G401.6 (cell line): ENCODE measurements around the gene ADNP2.

Source experiments
- FAIRE-seq: peaks from 2 replicates; lab custom pipeline; 2012; peaks lifted over from hg19 to GRCh38; lab: Jason Lieb, UNC

The ADNP2 gene

DNA sequence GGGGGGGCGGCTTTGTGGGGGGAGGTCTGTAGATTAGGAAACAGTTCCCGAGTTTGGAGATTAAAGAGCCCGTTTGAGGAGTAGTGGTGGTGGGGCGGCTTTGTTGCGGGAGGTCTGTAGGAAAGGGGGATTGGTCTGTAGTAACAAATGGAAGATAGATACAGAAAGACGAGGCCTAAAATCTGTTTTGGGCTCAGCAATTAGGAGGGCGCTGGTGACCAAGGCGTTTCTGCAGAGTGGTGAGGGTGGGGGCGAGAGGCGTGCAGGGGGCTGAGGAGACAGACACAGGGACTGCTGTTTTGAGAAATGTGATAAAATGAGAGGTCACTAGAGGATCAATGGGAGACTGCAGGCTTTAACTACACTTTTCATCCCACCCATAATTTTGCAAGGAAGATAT is 1.6 kb upstream of the ADNP2 start:
- FAIRE-seq, result no peak

DNA sequence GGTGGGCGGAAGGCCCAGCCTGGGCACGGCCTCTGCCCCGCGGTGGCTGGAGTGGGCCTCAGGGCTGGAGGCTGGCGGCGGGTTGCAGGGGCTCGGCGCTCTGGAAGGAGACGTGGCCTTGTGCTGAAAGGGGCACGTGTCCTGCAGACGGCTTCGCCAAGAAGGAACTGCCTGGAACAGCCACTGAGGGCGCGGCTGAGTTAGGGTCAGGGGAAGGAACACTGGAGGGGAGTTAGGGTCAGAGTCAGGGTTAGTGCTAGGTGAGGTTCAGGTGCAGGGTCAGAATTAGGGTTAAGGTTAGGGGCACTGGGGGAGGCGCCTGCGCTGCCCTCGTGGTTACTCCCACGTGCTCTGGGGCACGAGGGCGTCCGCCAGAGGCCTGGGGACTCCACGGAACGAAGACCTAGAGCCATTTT is 933 bp upstream of the ADNP2 start:
- no peak for FAIRE-seq

DNA sequence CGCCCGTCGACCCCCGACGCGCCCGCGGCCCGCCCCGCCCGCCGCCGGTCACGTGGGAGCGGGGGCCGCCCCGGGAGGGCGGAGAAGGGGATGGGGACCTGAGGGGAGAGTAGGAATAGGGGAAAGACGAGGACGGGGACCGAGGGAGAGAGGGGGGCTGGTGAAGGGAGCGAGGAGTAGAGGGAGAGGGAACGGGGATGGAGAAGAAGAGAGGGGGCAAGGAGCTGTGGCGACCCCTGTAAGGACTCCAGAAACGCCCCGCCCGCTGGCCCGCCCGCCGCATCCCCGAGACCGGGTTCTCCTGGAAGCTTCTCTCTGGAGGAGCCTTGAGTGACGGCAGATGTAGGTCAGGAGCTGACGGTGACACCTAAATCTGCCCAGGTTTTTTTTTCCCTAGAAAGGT is 615 bp downstream of the ADNP2 start:
- FAIRE-seq, result no peak

DNA sequence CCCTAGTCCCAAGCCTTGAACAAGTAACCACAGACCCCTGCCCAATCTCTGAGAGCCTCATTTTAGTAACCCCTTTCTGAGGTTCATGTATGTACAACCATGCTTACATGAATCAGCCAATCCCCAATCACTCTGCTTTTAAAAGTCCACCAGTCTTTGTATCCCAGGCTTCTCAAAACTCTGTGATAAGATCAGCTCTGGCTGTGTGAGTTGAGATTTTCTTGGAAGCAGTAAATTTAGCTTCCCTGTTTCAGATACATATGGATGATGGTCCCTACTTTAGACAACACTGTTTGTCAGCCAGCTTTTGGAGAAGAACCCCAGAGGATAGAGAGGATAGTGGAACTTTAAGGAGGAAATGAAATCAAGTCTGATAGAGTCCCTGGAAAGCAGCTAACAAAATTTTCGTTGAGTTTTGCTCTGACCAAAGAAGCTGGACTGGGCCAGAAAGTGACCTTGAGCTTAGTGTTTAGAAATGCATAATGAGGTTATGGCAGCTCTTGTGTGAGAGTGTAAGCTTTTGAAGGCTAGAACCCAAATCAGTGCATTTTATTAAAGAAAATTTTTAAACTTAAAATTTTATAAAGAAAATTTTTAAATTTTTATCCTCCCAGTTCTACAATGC is 3.7 kb downstream of the ADNP2 start:
- no peak for FAIRE-seq

DNA sequence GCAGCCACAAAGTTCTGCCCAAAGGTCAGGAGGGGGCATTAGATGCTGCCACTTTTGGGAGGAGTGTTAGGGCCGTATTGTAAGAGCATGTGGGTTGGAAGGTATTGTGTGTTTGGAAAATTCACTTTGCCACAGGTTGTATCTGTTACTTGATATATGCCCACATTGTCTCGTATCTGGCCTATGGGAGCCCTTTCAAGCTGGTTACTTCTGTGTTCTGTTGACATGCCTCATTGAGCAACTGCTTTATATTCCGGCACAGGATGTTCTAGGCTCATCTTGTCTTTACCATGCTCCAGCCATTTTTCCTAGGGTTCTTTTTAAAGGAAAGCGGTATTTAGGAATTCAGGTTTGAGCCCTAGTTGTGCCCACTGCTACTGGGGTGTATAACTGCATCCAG is 6.0 kb downstream of the ADNP2 start:
- FAIRE-seq, result no peak

DNA sequence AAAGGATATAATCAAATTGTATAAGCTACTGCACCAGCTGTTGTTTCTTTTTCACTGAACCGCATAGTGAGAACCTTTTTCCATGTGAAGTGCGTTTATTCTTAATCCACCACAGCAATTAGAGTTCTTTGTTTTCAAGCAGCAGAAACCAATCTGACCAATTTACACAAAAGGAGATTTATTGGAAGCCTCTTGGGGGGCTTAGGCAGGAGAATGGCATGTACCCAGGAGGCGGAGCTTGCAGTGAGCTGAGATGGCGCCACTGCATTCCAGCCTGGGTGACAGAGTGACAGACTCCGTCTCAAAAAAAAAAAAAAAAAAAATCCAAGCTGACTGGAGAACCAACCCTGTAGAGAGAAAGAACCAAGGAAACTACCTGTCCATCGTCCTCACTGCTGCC is 10.0 kb downstream of the ADNP2 start:
- no peak for FAIRE-seq

DNA sequence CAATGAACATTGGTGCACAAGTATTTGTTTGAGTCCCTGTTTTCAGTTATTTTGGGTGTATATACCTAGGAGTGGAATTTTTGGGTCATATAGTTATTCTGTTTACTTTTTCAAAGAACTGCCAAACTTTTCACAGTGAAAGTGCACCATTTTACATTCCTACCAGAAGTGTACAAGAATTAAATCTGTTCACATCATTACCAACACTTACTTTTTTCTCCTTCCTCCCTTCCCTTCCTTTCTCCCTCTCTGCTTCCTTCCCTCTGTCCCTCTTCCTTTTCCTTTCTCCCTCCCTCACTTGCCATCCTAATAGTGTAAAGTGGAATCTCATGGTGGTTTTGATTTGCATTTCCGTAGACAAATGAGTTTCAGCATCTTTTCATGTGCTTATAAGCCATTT is 11.9 kb downstream of the ADNP2 start:
- FAIRE-seq, result no peak

DNA sequence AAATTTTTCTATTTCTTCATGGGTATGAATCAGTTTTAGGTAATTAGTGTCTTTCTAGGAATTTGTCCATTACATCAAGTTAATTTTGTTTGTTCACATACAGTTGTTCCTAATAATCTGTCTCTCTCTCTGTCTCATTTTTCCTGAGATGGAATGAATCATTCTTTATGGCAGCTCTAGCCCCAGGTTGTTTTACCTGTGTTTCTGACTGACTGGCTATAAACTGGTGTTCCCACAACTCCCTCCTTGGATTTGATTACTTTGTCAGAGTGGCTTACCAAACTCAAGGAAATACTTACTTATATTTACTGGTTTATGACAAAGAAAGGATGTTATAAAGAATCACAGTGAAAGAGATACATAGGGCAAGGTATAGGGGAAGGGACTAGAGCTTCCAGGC is 15.1 kb downstream of the ADNP2 start:
- no peak for FAIRE-seq

DNA sequence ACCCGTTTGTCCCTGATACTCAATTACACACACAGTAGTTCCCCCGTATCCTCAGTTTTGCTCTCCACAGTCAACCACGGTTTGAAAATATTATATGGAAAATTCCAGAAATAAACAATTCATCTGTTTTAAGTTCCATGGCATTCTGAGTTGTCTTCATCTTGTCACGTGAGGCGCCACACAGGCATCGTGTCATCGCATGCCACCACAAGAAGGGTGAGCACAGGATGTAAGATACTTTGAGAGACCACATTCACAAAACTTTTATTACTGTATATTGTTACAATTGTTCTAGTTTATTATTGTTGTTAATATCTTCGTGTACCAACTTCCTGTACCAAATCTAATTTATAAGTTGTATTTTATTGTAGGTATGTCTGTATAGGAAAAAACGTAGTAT is 17.7 kb downstream of the ADNP2 start:
- no peak for FAIRE-seq

DNA sequence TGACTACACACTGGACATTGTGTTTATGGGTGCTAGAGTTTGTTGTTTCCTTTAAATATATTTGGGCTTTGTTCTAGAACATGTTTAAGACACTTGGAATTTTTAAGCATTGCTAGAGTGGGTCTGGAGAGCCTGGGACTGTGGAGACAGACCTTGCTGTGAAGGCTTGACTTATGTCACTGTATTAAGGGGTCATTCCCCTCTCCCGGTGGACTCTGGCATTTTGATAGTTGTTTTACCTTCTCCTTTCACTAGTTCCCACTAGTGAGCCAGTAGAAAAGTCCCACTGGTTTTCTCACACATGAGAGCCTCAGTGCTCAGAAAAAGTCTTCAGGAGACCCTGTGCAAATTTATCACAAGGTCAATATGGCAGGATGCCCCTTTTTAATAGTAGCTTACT is 18.6 kb downstream of the ADNP2 start:
- FAIRE-seq, result no peak

DNA sequence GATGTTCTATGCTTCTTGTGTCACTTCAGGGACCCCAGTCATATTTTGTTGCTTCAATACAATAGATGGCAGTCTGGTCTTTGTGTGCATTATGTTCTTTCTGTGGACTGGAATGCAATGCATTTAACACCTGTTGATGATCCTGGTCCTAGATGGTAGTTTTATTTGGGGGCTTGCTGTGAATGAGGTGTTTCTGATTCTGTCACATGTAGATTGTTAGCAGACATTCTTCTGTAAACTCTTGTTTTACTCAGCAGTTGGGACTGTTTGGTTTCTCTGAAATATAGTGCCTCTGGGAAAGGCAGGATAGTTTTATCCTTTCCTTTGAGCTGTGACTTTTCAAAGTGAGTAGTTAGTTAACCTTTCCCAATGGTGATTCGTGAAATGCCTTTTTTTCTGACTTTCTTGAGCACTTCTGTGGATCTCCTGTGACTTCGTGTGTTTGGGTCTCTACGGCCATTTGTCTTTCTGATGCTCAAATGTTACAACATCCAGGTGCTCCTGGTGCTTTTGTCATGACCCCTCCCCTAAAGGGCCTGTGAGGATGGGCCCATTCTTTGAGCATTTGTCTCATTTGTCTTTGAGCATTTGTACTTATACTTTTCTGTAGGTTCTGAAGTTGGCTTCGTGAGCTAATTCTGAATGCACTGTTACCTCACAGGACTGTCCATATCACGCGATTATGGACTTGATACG is 20.8 kb downstream of the ADNP2 start:
- FAIRE-seq, result no peak

DNA sequence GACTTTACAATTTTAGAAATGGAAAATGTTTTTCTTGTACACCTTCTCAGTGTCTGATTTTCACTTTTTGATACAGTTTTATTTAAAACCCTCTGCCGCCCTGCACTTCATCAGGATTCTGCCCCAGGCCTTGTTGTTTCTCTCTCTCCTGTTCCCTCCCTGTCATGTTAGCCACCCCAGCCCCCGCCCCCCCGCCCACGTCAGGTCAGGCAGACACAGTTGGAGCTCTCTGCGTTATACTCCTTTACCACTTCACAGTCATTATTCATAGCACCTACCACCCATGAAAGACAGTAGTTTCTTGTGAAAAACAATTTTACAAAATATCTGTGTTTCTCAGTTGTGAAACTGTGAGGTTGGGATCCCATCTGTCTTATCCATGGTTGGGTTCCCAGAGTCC is 21.5 kb downstream of the ADNP2 start:
- no peak for FAIRE-seq

DNA sequence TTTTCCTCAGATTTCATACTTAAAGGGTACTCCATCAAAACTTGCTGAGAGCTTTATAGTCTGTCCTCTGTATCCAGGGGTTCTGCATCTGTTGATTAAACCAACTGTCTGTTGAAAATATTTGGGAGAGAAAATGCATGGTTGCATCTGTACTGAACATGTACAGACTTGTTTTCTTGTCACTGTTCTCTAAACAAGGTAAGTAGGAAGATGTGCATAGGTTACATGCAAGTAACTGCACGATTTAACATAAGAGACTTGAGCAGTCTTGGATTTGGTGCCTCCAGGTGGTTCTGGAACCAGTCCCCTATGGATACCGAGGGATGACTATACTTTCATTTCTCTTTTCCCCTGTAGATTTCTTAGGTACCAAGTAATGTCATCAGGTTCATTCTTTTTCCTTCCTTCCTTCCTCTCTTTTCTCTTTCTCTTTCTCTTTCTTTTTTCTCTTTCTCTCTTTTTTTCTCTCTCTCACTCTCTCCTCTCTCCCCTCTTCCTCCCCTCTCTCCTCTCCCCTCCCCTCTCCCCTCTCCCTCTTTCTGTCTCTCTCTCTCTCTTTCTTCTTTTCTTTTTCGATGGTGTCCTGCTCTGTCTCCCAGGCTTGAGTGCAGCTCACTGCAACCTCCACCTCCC is 23.2 kb downstream of the ADNP2 start:
- no peak for FAIRE-seq

DNA sequence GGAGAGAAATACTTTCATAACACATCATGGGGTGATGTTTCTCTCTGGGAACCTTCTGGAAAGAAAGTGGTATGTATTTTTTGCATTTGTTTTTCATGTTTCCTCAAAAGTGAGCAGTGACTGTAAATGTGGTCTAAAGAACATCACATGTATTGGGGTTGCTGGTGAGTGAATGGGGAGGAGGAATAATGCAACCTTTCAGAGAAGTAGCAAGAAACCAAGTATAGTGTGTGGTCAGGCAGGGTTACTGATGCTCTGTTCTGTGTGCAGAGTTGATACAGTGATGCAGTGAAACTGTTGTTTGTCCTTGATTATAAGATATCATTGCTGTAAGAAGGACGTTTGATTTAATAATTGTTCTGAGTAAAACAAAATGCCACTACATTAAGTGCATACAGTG is 24.1 kb downstream of the ADNP2 start:
- FAIRE-seq, result no peak

DNA sequence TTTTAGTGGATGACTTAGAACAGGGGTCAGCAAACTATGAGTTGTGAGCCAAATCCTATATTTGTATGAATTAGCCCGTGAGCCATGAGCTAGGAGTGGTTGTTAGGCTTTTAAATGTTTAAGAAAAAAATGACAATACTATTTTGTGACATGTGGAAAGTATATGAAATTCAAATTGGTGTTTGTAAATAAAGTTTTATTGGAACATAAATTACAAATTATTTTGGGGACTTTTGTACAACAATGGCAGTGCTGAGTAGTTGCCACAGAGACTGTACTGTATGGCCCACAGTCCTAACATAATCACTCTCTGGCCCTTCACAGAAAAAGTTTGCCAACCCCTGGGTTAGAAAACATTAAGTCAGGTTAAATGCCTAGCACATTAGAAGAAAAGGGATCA is 26.1 kb downstream of the ADNP2 start:
- no peak for FAIRE-seq

DNA sequence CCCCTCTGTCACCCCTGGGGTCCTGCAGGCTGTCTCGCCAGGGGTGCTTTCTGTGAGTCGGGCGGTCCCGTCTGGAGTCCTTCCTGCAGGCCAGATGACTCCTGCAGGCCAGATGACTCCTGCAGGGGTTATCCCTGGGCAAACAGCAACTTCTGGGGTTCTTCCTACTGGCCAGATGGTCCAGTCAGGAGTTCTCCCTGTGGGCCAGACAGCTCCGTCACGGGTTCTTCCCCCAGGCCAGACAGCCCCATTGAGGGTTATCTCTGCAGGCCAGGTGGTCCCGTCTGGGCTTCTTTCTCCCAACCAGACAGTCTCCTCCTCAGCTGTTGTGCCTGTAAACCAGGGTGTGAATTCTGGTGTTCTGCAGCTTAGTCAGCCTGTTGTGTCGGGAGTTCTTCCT is 27.6 kb downstream of the ADNP2 start:
- no peak for FAIRE-seq

DNA sequence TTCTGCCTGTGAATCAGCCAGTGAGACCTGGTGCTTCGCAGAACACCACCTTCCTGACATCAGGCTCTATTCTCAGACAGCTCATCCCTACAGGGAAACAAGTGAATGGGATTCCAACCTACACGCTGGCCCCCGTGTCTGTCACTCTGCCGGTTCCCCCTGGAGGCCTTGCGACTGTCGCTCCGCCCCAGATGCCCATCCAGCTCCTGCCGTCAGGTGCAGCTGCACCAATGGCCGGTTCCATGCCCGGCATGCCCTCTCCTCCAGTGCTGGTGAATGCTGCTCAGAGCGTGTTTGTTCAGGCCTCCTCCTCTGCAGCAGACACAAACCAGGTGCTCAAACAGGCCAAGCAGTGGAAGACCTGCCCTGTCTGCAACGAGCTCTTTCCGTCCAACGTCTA is 28.1 kb downstream of the ADNP2 start:
- no peak for FAIRE-seq

DNA sequence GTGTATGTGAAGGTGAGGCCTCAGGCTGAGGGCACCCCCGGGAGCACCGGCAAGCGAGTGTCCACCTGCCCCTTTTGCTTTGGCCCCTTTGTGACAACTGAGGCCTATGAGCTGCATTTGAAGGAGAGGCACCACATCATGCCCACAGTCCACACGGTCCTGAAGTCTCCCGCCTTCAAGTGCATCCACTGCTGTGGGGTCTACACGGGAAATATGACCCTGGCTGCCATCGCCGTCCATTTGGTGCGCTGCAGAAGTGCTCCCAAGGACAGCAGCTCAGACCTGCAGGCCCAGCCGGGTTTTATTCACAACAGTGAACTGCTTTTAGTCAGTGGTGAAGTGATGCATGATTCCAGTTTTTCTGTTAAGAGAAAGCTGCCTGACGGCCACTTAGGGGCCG is 28.9 kb downstream of the ADNP2 start:
- no peak for FAIRE-seq

DNA sequence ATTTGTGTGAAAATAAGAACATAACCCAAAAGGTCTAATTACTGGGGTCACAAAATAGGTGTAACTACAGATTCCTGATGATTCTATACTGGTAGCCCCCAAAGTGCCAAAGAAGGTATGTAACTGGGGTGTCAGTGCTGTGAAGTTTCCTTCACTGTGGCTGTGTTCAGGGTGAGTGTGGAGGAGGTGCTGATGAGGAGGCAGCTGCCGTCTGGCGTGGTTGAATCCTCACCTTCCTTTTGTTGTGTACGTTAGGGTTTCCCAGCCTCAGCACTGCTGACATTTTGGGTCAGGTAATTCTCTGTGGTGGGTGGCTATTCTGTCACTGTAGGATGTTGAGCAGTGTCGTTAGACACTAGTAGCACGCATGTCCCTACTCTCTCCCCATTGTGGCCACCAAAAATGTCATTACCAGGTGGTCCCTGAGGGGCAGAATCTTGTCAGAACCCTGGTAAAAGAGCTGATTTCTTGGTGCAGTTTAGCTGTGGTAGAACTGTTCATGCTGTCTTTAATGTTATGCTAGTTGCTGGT is 31.5 kb downstream of the ADNP2 start:
- FAIRE-seq, result no peak

DNA sequence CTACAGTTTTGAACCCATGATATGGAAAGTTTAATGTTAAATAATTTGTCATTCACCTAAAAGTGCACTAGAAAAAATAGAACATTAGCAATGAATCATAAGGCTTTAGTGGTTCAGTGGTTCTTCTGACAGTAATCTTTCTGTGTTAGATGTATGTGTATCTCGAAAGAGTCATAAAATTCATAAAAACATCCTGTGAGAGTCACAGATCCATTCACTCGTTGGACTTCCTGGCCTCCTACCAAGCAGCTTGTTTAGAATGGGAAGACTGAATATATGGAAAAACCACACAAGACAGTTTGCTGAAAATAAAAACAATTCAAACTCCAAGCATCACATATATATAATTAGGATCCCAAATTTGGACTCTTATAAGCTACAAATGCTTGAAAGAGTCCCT is 34.8 kb downstream of the ADNP2 start:
- FAIRE-seq, result no peak

DNA sequence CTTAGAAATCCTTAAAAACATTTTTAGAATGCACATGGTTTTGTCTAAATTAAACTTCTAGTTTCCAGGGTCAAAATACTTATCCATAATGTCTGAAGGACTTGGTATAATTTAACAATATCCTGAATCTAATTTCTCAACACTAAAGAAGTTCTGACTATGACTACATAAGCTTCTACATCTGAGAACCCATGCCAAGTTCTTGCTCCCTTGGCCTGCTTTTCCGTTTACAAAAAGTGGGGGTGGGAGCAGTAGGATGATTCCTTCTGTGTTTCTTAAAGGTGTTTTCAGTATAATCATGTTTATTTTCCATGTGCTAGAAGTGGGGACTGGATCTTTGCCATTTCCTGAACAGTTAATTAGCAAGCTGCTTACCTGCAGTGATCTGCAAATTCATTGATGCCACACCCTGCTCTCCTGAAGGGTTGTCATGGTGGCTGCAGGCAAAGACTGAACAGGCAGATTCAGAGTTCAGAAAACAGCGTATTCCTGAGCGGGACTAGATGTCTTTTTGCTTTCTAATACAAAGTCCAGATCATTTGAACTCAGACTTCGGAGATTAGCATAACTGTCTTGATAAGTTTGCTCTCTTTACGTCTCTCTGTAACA is 36.2 kb downstream of the ADNP2 start:
- no peak for FAIRE-seq

DNA sequence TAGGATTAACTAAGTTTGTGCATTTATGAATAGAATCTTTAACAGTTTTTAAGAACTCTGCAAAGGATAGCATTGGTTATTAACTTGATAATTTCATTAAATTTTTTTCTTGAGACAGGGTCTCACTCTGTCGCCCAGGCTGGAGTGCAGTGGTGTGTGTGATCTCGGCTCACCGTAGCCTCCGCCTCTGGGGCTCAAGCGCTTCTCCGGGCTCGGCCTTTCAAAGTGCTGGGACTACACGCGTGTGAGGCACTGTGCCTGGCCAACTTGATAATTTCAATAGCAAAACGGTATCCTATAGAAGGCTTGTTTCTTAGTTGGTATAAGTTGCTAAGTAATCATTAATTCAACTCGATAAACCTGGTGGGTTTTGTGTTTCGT is 38.0 kb downstream of the ADNP2 start:
- FAIRE-seq, result no peak
